Right lobe of liver (tissue), 4 donors: ENCODE results near the gene ABLIM3.

Source experiments
- POLR2A ChIP-seq: fragments of 450-650 bp; IDR thresholded peaks from one replicate; pipeline ENCODE4 v1.6.1; 2017; ENCODE audit warnings: antibody characterized with exemption, mild to moderate bottlenecking
- TF ChIP-seq, protein P1 (sequence below), 4 donors: fragments of 200-600 bp in 3 of 4; fragments of 450-650 bp in 1 of 4; IDR thresholded peaks; one replicate each; pipeline versions ENCODE4 v1.5.1 to v1.8.0; 2016 to 2022; ENCODE audit warnings: antibody characterized with exemption in 4 of 4, mild to moderate bottlenecking in 2 of 4
- donor health status: DM: no; HTN: no; CAD: no.
- donor health status: DM: no; HTN: no; CAD: no.
- donor health status: DM: no; HTN: yes; CAD: no.

DNA sequence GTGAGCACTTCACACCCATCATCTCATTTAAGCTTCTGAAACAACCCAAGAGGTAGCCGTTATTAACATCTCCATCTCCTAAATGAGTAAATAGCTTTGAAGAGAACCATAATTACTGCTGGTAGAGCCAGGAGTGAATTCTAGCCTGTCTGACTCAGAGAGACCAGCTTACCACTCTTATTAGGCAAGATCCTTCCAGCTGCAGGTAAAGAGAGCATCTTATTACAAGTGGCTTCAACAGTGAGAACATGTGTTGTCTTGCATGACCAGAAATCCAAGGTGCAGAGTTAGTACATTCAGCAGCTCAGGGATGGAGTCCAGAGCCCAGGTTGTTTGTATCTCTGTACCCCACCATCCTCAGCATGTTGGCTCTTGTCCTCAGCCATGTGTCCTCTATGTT, 119.5 kb downstream of the ABLIM3 start:
- TF ChIP-seq, protein P1, sequence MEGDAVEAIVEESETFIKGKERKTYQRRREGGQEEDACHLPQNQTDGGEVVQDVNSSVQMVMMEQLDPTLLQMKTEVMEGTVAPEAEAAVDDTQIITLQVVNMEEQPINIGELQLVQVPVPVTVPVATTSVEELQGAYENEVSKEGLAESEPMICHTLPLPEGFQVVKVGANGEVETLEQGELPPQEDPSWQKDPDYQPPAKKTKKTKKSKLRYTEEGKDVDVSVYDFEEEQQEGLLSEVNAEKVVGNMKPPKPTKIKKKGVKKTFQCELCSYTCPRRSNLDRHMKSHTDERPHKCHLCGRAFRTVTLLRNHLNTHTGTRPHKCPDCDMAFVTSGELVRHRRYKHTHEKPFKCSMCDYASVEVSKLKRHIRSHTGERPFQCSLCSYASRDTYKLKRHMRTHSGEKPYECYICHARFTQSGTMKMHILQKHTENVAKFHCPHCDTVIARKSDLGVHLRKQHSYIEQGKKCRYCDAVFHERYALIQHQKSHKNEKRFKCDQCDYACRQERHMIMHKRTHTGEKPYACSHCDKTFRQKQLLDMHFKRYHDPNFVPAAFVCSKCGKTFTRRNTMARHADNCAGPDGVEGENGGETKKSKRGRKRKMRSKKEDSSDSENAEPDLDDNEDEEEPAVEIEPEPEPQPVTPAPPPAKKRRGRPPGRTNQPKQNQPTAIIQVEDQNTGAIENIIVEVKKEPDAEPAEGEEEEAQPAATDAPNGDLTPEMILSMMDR (IDR thresholded peaks at IDR 0.05) = no peak
- TF ChIP-seq POLR2A = no peak
